Measurements from ENCODE around the gene TUSC2.
"Not testable (repeated sequence)": the region's sequence is repeated elsewhere in the genome, so short reads cannot be mapped to it uniquely, and the experiment has no call there.

The TUSC2 gene

GRCh38 chr3:50292159-50293078, 35.6 kb downstream of the TUSC2 start, which contains the start of gene IFRD2:
Gene IFRD2, minus strand, starts transcription at chr3:50292429. Its CDS starts 155 bp downstream, at chr3:50292274.
- no peaks in the 10 kb centered on the region for H3K9me3 ChIP-seq (ENCODE audit: low read depth, low read length)
- peak within 1 kb of the TSS; percentile 89 for H3K9ac ChIP-seq (ENCODE audit: insufficient read length)
- H3K27ac ChIP-seq = 0 out of 2 replicates have a peak within 1 kb of the TSS, but pooled peaks have one; percentile 31
- H3K4me3 ChIP-seq = peak within 1 kb of the TSS; percentile 84
- H3K36me3 ChIP-seq (ENCODE audit: insufficient read depth, low read length) = peaks cover 14% of the 10 kb centered on the region; the same call in 1 of the 2 replicates
- DNase-seq (ENCODE audit: low read depth, low spot score) = peak; percentile 70
- TF ChIP-seq EZH2 (IDR thresholded peaks at IDR 0.05) = no peak
- peak; percentile 41 for TF ChIP-seq FOXP2 (optimal IDR thresholded peaks at IDR 0.05; ENCODE audit: control extremely low read depth, extremely low read length, insufficient read depth)
- peak; percentile 76; the same call in 1 of the 2 replicates for TF ChIP-seq POLR2AphosphoS5 (IDR thresholded peaks at IDR 0.05; ENCODE audit: borderline replicate concordance, low read depth, low read length)

- H3K36me3 ChIP-seq (ENCODE audit: insufficient read depth, low read length) = peaks cover 14% of the 10 kb centered on the region; the same call in 1 of the 2 replicates
- no peak overlapping the region for H3K9ac ChIP-seq (ENCODE audit: insufficient read length)
- H3K4me3 ChIP-seq = no peak overlapping the region
- H3K9me3 ChIP-seq (ENCODE audit: low read depth, low read length) = no peaks in the 10 kb centered on the region
- no peak for DNase-seq (ENCODE audit: low read depth, low spot score)
- no peak overlapping the region for H3K27ac ChIP-seq
- TF ChIP-seq POLR2AphosphoS5 (IDR thresholded peaks at IDR 0.05; ENCODE audit: borderline replicate concordance, low read depth, low read length) (no peak), EZH2 (IDR thresholded peaks at IDR 0.05) (no peak), FOXP2 (optimal IDR thresholded peaks at IDR 0.05; ENCODE audit: control extremely low read depth, extremely low read length, insufficient read depth) (no peak)
Observed at GRCh38 chr3:50290161-50290641, 37.8 kb downstream of the TUSC2 start.

- H3K9ac ChIP-seq (ENCODE audit: insufficient read length) = no peak overlapping the region
- no peak for TF ChIP-seq POLR2AphosphoS5 (IDR thresholded peaks at IDR 0.05; ENCODE audit: borderline replicate concordance, low read depth, low read length)
- no peak for TF ChIP-seq EZH2 (IDR thresholded peaks at IDR 0.05)
- no peak for TF ChIP-seq FOXP2 (optimal IDR thresholded peaks at IDR 0.05; ENCODE audit: control extremely low read depth, extremely low read length, insufficient read depth)
- no peak overlapping the region for H3K4me3 ChIP-seq
- no peak for DNase-seq (ENCODE audit: low read depth, low spot score)
- H3K27ac ChIP-seq = no peak overlapping the region
- H3K9me3 ChIP-seq (ENCODE audit: low read depth, low read length) = no peaks in the 10 kb centered on the region
- H3K36me3 ChIP-seq (ENCODE audit: insufficient read depth, low read length) = peaks cover 14% of the 10 kb centered on the region; the same call in 1 of the 2 replicates
Observed at GRCh38 chr3:50289130-50289529, 38.9 kb downstream of the TUSC2 start.

- no peak for TF ChIP-seq EZH2 (IDR thresholded peaks at IDR 0.05)
- no peak for TF ChIP-seq POLR2AphosphoS5 (IDR thresholded peaks at IDR 0.05; ENCODE audit: borderline replicate concordance, low read depth, low read length)
- TF ChIP-seq FOXP2 (optimal IDR thresholded peaks at IDR 0.05; ENCODE audit: control extremely low read depth, extremely low read length, insufficient read depth) = no peak
- H3K27ac ChIP-seq = no peak overlapping the region
- peaks cover 14% of the 10 kb centered on the region; the same call in 1 of the 2 replicates for H3K36me3 ChIP-seq (ENCODE audit: insufficient read depth, low read length)
- H3K4me3 ChIP-seq = no peak overlapping the region
- DNase-seq (ENCODE audit: low read depth, low spot score) = no peak
- H3K9me3 ChIP-seq (ENCODE audit: low read depth, low read length) = no peaks in the 10 kb centered on the region
- H3K9ac ChIP-seq (ENCODE audit: insufficient read length) = no peak overlapping the region
Observed at GRCh38 chr3:50288387-50289007, 39.5 kb downstream of the TUSC2 start.

GRCh38 chr3:50287262-50287661, 40.8 kb downstream of the TUSC2 start:
- Histone ChIP-seq H3K4me3 (no peak overlapping the region), H3K27ac (no peak overlapping the region), H3K9me3 (ENCODE audit: low read depth, low read length) (no peaks in the 10 kb centered on the region), H3K9ac (ENCODE audit: insufficient read length) (no peak overlapping the region), H3K36me3 (ENCODE audit: insufficient read depth, low read length) (peaks cover 14% of the 10 kb centered on the region; the same call in 1 of the 2 replicates)
- no peak for DNase-seq (ENCODE audit: low read depth, low spot score)
- TF ChIP-seq FOXP2 (optimal IDR thresholded peaks at IDR 0.05; ENCODE audit: control extremely low read depth, extremely low read length, insufficient read depth) = no peak
- TF ChIP-seq POLR2AphosphoS5 (IDR thresholded peaks at IDR 0.05; ENCODE audit: borderline replicate concordance, low read depth, low read length) = no peak; the same call in 1 of the 2 replicates
- TF ChIP-seq EZH2 (IDR thresholded peaks at IDR 0.05) = no peak

GRCh38 chr3:50286322-50287227, 41.4 kb downstream of the TUSC2 start:
- Histone ChIP-seq H3K36me3 (ENCODE audit: insufficient read depth, low read length) (peaks cover 14% of the 10 kb centered on the region; the same call in 1 of the 2 replicates), H3K27ac (no peak overlapping the region), H3K4me3 (no peak overlapping the region), H3K9me3 (ENCODE audit: low read depth, low read length) (no peaks in the 10 kb centered on the region), H3K9ac (ENCODE audit: insufficient read length) (no peak overlapping the region)
- no peak for DNase-seq (ENCODE audit: low read depth, low spot score)
- no peak for TF ChIP-seq EZH2 (IDR thresholded peaks at IDR 0.05)
- peak; percentile 2; the same call in 1 of the 2 replicates for TF ChIP-seq POLR2AphosphoS5 (IDR thresholded peaks at IDR 0.05; ENCODE audit: borderline replicate concordance, low read depth, low read length)

GRCh38 chr3:50284121-50284520, 43.9 kb downstream of the TUSC2 start:
- H3K9me3 ChIP-seq (ENCODE audit: low read depth, low read length); H3K36me3 ChIP-seq (ENCODE audit: insufficient read depth, low read length); H3K27ac ChIP-seq; H3K4me3 ChIP-seq; DNase-seq (ENCODE audit: low read depth, low spot score); H3K9ac ChIP-seq (ENCODE audit: insufficient read length): not testable (repeated sequence)
